ENCODE measurements around the gene DPP7. TPM values are rescaled to one million over a fixed set of nuclear protein-coding genes. Genes with fewer than 3 reads are reported as not detected.

Gene DPP7
- total RNA-seq, 2 experiments from 2014 or later: 162 to 167 TPM

DNA sequence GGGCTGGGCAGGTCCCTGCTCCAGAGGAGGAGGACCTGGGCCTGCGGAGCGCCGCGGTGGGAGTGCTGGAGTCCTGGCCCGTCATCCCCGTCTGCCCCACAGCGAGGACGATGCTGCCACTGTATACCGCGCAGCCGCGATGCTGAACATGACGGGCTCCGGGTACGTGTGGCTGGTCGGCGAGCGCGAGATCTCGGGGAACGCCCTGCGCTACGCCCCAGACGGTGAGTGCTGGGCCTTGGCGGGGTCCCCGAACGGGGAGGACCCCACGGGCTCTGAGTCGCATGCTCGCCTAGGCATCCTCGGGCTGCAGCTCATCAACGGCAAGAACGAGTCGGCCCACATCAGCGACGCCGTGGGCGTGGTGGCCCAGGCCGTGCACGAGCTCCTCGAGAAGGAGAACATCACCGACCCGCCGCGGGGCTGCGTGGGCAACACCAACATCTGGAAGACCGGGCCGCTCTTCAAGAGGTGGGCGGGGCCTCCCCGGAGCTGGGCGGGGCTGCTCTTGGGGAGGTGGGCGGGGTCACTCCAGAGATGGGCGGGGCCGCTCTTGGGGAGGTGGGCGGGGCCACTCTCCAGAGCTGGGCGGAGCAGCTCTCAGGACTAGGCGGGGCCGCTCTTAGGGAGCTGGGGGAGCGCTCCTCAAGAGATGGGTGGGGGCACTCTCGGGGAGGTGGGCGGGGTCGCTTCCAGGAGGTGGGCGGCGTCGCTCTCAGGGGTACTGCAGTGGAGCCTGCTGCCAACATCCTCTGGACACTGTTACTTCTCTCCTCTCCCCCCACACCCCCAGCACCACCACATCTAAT, 42.2 kb upstream of the DPP7 start:
- Mint-ChIP-seq H3K27me3 (ENCODE audit: low read depth) (peaks cover 39% of the 10 kb centered on the region), H3K4me3 (peak overlapping the region; percentile 42), H3K27ac (no peak overlapping the region), H3K36me3 (ENCODE audit: low read depth) (no peaks in the 10 kb centered on the region), H3K9me3 (no peaks in the 10 kb centered on the region), H3K4me1 (ENCODE audit: low read depth) (peaks cover 4% of the 10 kb centered on the region)
- DNase-seq: peak; percentile 49
- intact Hi-C loops (cut with micrococcal nuclease): loop anchor here (2.0 kb wide), 1 partner anchor 16 kb away; the partner anchor contains the start of gene TMEM210
- CTCF ChIA-PET: interaction anchor here (1.4 kb wide), 1 partner anchor 38 kb away, joined by 4 read pairs; no protein-coding TSS in a partner anchor

DNA sequence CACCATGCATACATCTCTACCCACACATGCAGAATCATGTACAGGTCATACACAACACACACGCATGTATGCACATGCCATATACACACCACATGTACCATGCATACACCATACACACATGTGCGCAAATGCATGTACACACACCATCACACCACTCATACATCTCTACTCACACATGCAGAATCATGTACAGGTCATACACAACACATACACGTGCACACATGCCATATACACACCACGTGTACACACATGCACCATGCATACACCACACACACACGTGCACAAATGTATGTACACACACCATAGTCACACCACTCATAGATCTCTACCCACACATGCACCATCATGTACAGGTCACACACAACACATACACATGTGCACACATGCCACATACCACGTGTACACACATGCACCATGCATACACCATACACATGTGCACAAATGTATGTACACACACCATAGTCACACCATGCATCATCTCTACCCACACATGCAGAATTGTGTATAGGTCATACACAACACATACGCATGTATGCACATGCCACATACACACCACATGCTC, 38.4 kb upstream of the DPP7 start:
- Mint-ChIP-seq H3K9me3 (no peaks in the 10 kb centered on the region), H3K27me3 (ENCODE audit: low read depth) (peaks cover 21% of the 10 kb centered on the region), H3K36me3 (ENCODE audit: low read depth) (no peaks in the 10 kb centered on the region), H3K27ac (no peak overlapping the region), H3K4me1 (ENCODE audit: low read depth) (peaks cover 7% of the 10 kb centered on the region), H3K4me3 (no peak overlapping the region)
- DNase-seq: no peak
- CTCF ChIA-PET: no interaction called here
- intact Hi-C loops (cut with micrococcal nuclease): loop anchor here (5.0 kb wide), 1 partner anchor 299 kb away; no protein-coding TSS in a partner anchor

DNA sequence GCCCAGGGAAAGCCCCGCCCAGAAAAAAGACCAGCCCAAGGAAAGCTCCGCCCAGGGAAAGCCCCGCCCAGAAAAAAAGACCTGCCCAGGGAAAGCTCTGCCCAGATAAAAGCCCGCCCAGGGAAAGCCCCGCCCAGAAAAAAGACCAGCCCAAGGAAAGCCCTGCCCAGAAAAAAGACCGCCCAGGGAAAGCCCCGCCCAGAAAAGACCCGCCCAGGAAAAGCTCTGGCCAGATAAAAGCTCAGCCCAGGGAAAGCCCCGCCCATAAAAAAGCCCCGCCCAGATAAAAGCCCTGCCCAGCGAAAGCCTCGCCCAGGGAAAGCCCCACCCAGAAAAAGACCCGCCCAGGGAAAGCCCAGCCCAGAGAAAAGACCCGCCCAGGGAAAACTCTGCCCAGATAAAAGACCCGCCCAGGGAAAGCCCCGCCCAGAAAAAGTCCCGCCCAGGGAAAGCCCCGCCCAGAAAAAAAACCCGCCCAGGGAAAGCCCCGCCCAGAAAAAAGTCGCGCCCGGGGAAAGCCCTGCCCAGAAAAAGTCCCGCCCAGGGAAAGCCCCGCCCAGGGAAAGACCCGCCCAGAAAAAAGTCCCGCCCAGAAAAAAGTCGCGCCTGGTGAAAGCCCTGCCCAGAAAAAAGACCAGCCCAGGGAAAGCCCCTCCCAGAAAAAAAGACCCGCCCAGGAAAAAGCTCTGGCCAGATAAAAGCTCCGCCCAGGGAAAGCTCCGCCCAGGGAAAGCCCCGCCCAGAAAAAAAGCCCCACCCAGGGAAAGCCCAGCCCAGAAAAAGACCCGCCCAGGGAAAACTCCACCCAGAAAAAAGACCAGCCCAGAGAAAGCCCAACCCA, 36.3 kb upstream of the DPP7 start:
- H3K36me3 Mint-ChIP-seq (ENCODE audit: low read depth): no peaks in the 10 kb centered on the region
- H3K27ac Mint-ChIP-seq: peak overlapping the region; percentile 61
- no peak overlapping the region for H3K4me3 Mint-ChIP-seq
- H3K4me1 Mint-ChIP-seq (ENCODE audit: low read depth): peaks cover 7% of the 10 kb centered on the region
- H3K9me3 Mint-ChIP-seq: no peaks in the 10 kb centered on the region
- H3K27me3 Mint-ChIP-seq (ENCODE audit: low read depth): peaks cover 16% of the 10 kb centered on the region
- intact Hi-C loops (cut with micrococcal nuclease): loop anchor here (1.0 to 5.0 kb wide), 7 partner anchors 22 to 301 kb away; partner anchors contain the start of genes MAN1B1, NDOR1, TMEM203 and TUBB4B
- CTCF ChIA-PET: interaction anchor here (0.7 kb wide), 1 partner anchor 33 kb away, joined by 4 read pairs; no protein-coding TSS in a partner anchor
- DNase-seq: peak; percentile 89

DNA sequence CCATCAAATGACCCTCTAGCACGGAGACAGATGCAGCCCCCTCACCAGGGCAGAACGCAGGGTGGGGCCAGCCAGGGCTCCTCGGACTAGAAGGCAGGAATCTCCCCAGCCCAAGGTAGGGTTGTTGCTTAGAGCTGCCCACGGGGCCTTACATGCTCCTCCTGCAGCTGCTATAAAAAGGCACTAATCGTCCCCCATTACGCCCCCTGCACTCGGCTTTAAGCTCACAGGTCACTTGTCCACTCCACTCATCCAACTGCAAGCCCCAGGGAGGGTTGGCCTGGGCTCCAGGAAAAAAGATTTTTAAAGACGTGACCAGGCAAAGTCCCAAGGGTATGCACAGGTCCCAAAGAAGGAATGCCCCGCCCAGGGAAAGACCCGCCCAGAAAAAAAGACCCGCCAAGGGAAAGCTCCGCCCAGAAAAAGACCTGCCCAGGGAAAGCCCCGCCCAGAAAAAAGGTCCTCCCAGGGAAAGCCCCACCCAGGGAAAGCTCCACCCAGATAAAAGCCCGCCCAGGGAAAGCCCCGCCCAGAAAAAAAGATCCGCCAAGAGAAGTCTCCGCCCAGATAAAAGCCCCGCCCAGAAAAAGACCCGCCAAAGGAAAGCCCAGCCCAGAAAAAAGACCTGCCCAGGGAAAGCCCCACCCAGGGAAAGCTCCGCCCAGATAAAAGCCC, 35.5 kb upstream of the DPP7 start:
- no peak for DNase-seq
- CTCF ChIA-PET: interaction anchor here (0.7 kb wide), 1 partner anchor 32 kb away, joined by 4 read pairs; no protein-coding TSS in a partner anchor
- Mint-ChIP-seq H3K36me3 (ENCODE audit: low read depth) (no peaks in the 10 kb centered on the region), H3K27me3 (ENCODE audit: low read depth) (peaks cover 12% of the 10 kb centered on the region), H3K4me1 (ENCODE audit: low read depth) (peaks cover 7% of the 10 kb centered on the region), H3K9me3 (no peaks in the 10 kb centered on the region), H3K4me3 (no peak overlapping the region), H3K27ac (no peak overlapping the region)
- intact Hi-C loops (cut with micrococcal nuclease): loop anchor here (2.0 to 5.0 kb wide), 5 partner anchors 21 to 302 kb away; partner anchors contain the start of genes MAN1B1, NDOR1 and TMEM203

DNA sequence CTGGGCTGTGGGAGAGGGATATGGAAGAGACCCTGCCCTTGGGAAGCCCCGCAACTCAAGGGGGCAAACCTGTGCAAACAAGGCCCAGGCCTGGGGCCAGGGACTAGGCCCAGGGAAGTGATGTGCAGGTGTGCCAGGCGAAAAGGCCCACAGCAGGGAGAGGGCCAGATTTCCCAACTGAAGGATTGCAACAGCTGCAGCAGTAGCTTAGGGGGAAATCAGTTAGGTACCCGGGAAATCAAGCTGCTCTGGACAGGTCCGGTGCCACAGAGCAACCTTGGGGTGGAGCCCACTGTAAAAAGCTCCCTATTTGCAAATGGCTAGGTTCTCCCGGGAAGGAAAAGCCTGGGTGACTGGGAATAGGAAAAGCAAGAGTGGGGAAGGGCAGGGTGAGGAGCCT, 34.8 kb upstream of the DPP7 start:
- H3K4me3 Mint-ChIP-seq: no peak overlapping the region
- intact Hi-C loops (cut with micrococcal nuclease): no loop called here
- H3K27ac Mint-ChIP-seq: no peak overlapping the region
- peaks cover 7% of the 10 kb centered on the region for H3K4me1 Mint-ChIP-seq (ENCODE audit: low read depth)
- CTCF ChIA-PET: interaction anchor here (0.6 kb wide), 1 partner anchor 115 kb away, joined by 3 read pairs; no protein-coding TSS in a partner anchor
- H3K9me3 Mint-ChIP-seq: no peaks in the 10 kb centered on the region
- DNase-seq: no peak
- no peaks in the 10 kb centered on the region for H3K36me3 Mint-ChIP-seq (ENCODE audit: low read depth)
- H3K27me3 Mint-ChIP-seq (ENCODE audit: low read depth): peaks cover 11% of the 10 kb centered on the region

DNA sequence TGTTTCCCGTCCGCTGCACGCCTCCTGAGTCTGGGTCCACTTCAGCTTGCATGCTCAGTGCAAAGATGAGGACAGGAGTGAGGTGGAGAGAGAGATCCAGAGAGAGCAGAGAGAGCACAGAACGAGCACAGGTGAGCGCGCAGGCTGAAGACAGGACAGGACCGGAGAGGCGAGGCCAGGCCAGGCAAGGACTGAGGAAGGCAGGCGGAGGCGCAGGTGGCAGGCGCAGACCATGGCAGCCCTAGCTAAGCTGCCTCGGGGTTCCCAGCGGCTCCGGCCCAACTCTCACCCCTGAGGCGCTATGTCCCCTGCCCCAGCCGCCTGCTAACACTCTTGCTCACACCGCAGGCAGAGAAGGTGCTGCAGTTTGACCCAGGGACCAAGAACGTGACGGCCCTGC, 34.1 kb upstream of the DPP7 start:
- Mint-ChIP-seq H3K4me1 (ENCODE audit: low read depth) (peaks cover 7% of the 10 kb centered on the region), H3K27me3 (ENCODE audit: low read depth) (peaks cover 15% of the 10 kb centered on the region), H3K9me3 (no peaks in the 10 kb centered on the region), H3K4me3 (no peak overlapping the region), H3K27ac (no peak overlapping the region), H3K36me3 (ENCODE audit: low read depth) (no peaks in the 10 kb centered on the region)
- CTCF ChIA-PET: interaction anchor here (0.6 kb wide), 1 partner anchor 114 kb away, joined by 3 read pairs; no protein-coding TSS in a partner anchor
- intact Hi-C loops (cut with micrococcal nuclease): no loop called here
- no peak for DNase-seq

DNA sequence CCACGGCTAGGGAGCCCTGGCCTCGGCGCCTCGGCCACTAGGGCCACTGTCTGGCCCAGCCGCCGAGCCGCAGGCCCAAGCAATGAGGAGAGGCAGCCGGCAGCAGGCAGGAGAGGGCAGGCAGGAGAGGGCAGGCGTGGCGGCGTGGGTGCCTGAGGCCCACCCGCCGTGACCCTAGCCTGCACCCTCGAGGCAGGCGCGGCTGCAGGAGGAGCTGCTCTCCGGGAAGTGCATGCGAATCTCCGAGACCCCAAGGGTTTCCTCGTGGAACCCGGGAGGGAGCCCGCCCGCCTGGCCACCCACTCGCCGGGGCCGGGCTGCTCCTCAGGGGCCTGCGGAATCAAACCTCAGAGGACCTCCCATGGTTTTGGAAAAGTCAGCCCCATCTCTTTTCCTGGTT, 33.7 kb upstream of the DPP7 start:
- CTCF ChIA-PET: no interaction called here
- Mint-ChIP-seq H3K4me3 (no peak overlapping the region), H3K27me3 (ENCODE audit: low read depth) (peaks cover 18% of the 10 kb centered on the region), H3K9me3 (no peaks in the 10 kb centered on the region), H3K27ac (no peak overlapping the region), H3K36me3 (ENCODE audit: low read depth) (no peaks in the 10 kb centered on the region), H3K4me1 (ENCODE audit: low read depth) (peaks cover 7% of the 10 kb centered on the region)
- intact Hi-C loops (cut with micrococcal nuclease): no loop called here
- no peak for DNase-seq

DNA sequence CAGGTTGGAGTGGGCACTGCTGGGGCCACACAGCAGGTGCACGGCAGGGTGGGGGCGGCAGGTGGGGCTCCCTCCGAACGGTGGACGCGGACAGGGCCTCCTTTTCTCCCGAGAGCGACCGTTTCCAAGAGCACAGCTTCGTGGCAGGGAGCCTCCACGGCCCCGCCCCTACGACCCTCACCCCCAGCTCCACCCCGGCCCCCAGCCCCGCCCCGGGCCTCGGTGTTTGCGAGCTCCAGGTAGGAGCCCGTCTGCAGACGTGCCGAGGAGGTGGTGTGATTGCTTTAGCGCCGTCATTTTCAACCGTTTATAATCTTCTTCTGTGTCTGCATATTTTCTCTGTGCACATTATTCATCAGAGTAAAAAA, 33.2 kb upstream of the DPP7 start:
- peaks cover 7% of the 10 kb centered on the region for H3K4me1 Mint-ChIP-seq (ENCODE audit: low read depth)
- CTCF ChIA-PET: no interaction called here
- no peak overlapping the region for H3K27ac Mint-ChIP-seq
- no peak for DNase-seq
- H3K27me3 Mint-ChIP-seq (ENCODE audit: low read depth): peaks cover 21% of the 10 kb centered on the region
- H3K9me3 Mint-ChIP-seq: no peaks in the 10 kb centered on the region
- H3K4me3 Mint-ChIP-seq: no peak overlapping the region
- no peaks in the 10 kb centered on the region for H3K36me3 Mint-ChIP-seq (ENCODE audit: low read depth)
- intact Hi-C loops (cut with micrococcal nuclease): no loop called here

DNA sequence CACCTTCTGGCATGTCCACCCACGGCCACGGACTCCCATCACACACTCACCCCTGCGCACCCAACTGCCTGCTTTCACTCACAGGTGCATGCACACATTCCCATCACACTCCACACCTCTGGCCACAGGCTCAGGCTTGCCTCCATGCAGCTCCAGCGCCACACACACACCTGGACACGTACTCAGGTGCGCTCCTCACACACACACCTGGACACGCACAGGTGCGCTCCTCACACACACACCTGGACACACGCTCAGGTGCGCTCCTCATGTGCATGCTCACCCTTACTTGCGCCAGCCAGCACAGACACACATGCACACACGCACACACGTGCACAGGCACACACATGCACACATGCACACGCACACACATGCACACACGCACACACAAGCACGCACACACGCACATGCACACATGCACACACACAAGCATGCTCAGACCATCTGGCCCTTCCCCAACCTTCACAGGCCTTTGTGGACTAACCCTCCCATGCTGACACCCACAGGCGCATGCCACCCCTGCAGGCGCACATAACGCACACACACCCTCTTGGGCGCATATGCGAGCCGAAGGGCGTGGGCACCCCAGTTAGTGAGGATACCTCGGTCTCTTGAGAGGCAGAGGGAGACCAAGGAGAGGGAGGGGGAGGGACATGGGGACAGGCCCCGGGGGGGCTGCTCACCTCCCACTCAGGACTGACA, 32.7 kb upstream of the DPP7 start:
- no peak overlapping the region for H3K4me3 Mint-ChIP-seq
- H3K36me3 Mint-ChIP-seq (ENCODE audit: low read depth): no peaks in the 10 kb centered on the region
- H3K27me3 Mint-ChIP-seq (ENCODE audit: low read depth): peaks cover 23% of the 10 kb centered on the region
- intact Hi-C loops (cut with micrococcal nuclease): no loop called here
- no peak overlapping the region for H3K27ac Mint-ChIP-seq
- CTCF ChIA-PET: no interaction called here
- H3K9me3 Mint-ChIP-seq: no peaks in the 10 kb centered on the region
- peaks cover 7% of the 10 kb centered on the region for H3K4me1 Mint-ChIP-seq (ENCODE audit: low read depth)
- no peak for DNase-seq

DNA sequence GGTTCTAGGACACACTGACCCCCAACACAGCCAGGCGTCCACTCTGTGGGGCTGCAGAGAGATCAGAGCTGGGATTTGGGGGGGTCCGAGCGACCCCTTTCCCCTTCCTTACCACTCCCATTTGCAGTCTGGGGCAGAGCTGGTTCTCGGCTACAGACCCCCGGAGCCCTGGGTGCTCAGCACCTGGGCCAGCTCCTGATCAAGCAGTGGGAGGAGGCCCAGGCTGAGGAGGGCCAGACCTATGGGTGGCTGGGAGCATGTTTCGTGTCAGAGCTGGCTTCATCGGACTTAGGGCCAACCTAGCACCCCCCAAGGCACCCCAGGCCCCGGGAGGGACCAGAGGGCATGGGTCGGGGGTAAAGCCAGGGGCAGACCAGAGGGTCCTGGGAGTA, 32.0 kb upstream of the DPP7 start:
- peaks cover 28% of the 10 kb centered on the region for H3K27me3 Mint-ChIP-seq (ENCODE audit: low read depth)
- peaks cover 7% of the 10 kb centered on the region for H3K4me1 Mint-ChIP-seq (ENCODE audit: low read depth)
- no peak for DNase-seq
- H3K9me3 Mint-ChIP-seq: no peaks in the 10 kb centered on the region
- no peak overlapping the region for H3K4me3 Mint-ChIP-seq
- CTCF ChIA-PET: no interaction called here
- no peak overlapping the region for H3K27ac Mint-ChIP-seq
- no peaks in the 10 kb centered on the region for H3K36me3 Mint-ChIP-seq (ENCODE audit: low read depth)
- intact Hi-C loops (cut with micrococcal nuclease): no loop called here

DNA sequence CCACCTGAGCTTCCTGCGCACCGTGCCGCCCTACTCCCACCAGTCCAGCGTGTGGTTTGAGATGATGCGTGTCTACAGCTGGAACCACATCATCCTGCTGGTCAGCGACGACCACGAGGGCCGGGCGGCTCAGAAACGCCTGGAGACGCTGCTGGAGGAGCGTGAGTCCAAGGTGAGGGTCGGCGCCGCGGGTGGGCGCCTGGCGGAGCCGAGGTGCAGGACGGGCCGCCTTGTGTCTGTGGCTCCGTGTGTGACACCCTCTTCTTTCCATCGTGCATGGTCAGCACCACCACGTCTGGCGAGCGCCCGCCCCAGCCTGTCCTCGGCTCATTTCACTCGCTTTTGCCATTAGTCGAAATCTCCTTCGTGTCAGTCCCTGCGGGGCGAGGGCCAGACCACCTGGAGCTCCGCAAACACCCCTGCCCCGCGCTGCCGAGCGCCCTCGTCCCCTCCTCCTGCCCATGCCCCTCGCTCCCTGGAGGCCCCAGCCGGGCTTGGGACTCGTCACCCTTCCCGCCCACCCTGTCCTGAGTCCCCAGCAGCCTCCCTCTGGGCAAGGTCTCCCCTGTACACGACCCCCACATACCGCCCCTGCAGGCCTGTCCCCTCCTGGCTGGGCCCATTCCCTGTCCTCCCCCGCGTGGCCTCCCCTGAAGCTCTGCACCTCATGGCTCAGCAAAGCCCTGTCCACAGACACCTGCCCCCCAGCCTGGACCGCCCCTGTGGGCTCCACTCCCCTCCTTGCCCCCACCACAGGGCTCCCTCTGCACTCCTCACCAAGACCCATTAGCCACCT, 31.4 kb upstream of the DPP7 start:
- Mint-ChIP-seq H3K27me3 (ENCODE audit: low read depth) (peaks cover 28% of the 10 kb centered on the region), H3K27ac (no peak overlapping the region), H3K9me3 (no peaks in the 10 kb centered on the region), H3K4me3 (no peak overlapping the region), H3K4me1 (ENCODE audit: low read depth) (peaks cover 2% of the 10 kb centered on the region), H3K36me3 (ENCODE audit: low read depth) (no peaks in the 10 kb centered on the region)
- intact Hi-C loops (cut with micrococcal nuclease): no loop called here
- DNase-seq: no peak
- CTCF ChIA-PET: no interaction called here

Measured in activated naive CD4-positive, alpha-beta T cell treated with anti-CD3 and anti-CD28 coated beads for 36 hours (primary cell).